Measurements from ENCODE around the gene CDH4. TPM values are rescaled to one million over a fixed set of nuclear protein-coding genes. Genes with fewer than 3 reads are reported as not detected.

CDH4 gene
- total and polyA plus RNA-seq, 9 of the 15 experiments (the other 6 are each of a cell fraction or from before 2014, with no cell fraction given), result 0.04 TPM; not detected in 8

- H3K36me3 ChIP-seq (ENCODE audit: control insufficient read depth, insufficient read depth, low read length), result no peaks in the 10 kb centered on the region
- no peak for FAIRE-seq
- no peak for ATAC-seq
- H3K27me3 ChIP-seq (ENCODE audit: control insufficient read depth in 2 of 2, insufficient read depth in 2 of 2, low read length in 2 of 2), result peaks cover 2 to 25% of the 10 kb centered on the region in 2 experiments; a peak in 4 of 5 replicates
- no peaks in the 10 kb centered on the region for H3K4me1 ChIP-seq (replicated peaks in 1 of 2; ENCODE audit: control insufficient read depth in 2 of 2, insufficient read depth in 2 of 2, low read length in 2 of 2)
- POLR2A ChIA-PET, result no interaction called here
- no peak overlapping the region for H3K27ac ChIP-seq (ENCODE audit: extremely low read depth, low read depth, low read length)
- H3K4me3 ChIP-seq, result no peak overlapping the region
- no peak overlapping the region for H3K4me2 ChIP-seq (ENCODE audit: insufficient read depth, low read length)
- TF ChIP-seq CHD4 (IDR thresholded peaks at IDR 0.05; ENCODE audit: insufficient read depth, insufficient replicate concordance, low read depth, low read length, poor library complexity, severe bottlenecking) (no peak), MYC (IDR thresholded peaks at IDR 0.05; ENCODE audit: low read depth, low read length) (no peak), MYC (CRISPR knock-in tag; IDR thresholded peaks at IDR 0.05; ENCODE audit: borderline replicate concordance, low read depth) (no peak), HINFP (tag; conservative IDR thresholded peaks at IDR 0.05; ENCODE audit: low read depth) (no peak), ADNP (tag; IDR thresholded peaks at IDR 0.05) (no peak), BCL6 (CRISPR knock-in tag; IDR thresholded peaks at IDR 0.05) (no peak), MCM3 (IDR thresholded peaks at IDR 0.05) (no peak), PRPF4 (IDR thresholded peaks at IDR 0.05; ENCODE audit: insufficient read depth, low read depth, low read length, poor library complexity, severe bottlenecking) (no peak), CHD1 (IDR thresholded peaks at IDR 0.05; ENCODE audit: low read length) (no peak), SAFB2 (IDR thresholded peaks at IDR 0.05; ENCODE audit: borderline replicate concordance, low read depth, low read length, severe bottlenecking) (no peak), ZNF212 (CRISPR knock-in tag; IDR thresholded peaks at IDR 0.05) (no peak), HCFC1 (IDR thresholded peaks at IDR 0.05; ENCODE audit: low read depth, low read length) (no peak), THAP12 (CRISPR knock-in tag; IDR thresholded peaks at IDR 0.05) (no peak), ZC3H4 (CRISPR knock-in tag; IDR thresholded peaks at IDR 0.05; ENCODE audit: borderline replicate concordance) (no peak), ZKSCAN1 (IDR thresholded peaks at IDR 0.05; ENCODE audit: low read depth, low read length) (no peak), TFAM (CRISPR knock-in tag; conservative IDR thresholded peaks at IDR 0.05) (no peak), SMARCA5 (IDR thresholded peaks at IDR 0.05) (no peak), ZNF174 (CRISPR knock-in tag; IDR thresholded peaks at IDR 0.05) (no peak), ATF7 (IDR thresholded peaks at IDR 0.05) (no peak), HNRNPL (IDR thresholded peaks at IDR 0.05; ENCODE audit: low read depth, low read length) (no peak)
- in situ Hi-C loops (cut with MboI) (no loop called here), intact Hi-C loops (cut with micrococcal nuclease) (no loop called here)
- H4K20me1 ChIP-seq (replicated peaks; ENCODE audit: control insufficient read depth, insufficient read depth, low read length), result peaks cover 3% of the 10 kb centered on the region; the same call in 1 of the 2 replicates
- no peaks in the 10 kb centered on the region for H3K9me3 ChIP-seq (replicated peaks; ENCODE audit: control insufficient read depth, insufficient read depth, low read depth, low read length)
- under 1% methylated on average over 11 of the region's 11 CpGs for WGBS (ENCODE audit: insufficient coverage, low coverage, missing lambda C conversion rate)
- no peak for DNase-seq (ENCODE audit: extremely low read depth in 1 of 4, low spot score in 3 of 4)
- H3K9me1 ChIP-seq (ENCODE audit: control insufficient read depth, insufficient read depth, low read length), result no peaks in the 10 kb centered on the region
- BruUV-seq (replicated peaks), result no TSS peak
- no peaks in the 10 kb centered on the region for H3K79me2 ChIP-seq (ENCODE audit: control insufficient read depth, insufficient read depth, low read length)
- no peak overlapping the region for H3K9ac ChIP-seq (ENCODE audit: insufficient read depth in 1 of 2, low read depth in 2 of 2, low read length in 2 of 2)
- CTCF ChIA-PET (ENCODE audit: low intra/inter-chr PET ratio), result no interaction called here
- no peak overlapping the region for H2AFZ ChIP-seq (ENCODE audit: low read depth, low read length)
Measured at GRCh38 chr20:61746147-61746646, 494.1 kb downstream of the CDH4 start.
